ENCODE measurements around the gene ADD3.

DNA sequence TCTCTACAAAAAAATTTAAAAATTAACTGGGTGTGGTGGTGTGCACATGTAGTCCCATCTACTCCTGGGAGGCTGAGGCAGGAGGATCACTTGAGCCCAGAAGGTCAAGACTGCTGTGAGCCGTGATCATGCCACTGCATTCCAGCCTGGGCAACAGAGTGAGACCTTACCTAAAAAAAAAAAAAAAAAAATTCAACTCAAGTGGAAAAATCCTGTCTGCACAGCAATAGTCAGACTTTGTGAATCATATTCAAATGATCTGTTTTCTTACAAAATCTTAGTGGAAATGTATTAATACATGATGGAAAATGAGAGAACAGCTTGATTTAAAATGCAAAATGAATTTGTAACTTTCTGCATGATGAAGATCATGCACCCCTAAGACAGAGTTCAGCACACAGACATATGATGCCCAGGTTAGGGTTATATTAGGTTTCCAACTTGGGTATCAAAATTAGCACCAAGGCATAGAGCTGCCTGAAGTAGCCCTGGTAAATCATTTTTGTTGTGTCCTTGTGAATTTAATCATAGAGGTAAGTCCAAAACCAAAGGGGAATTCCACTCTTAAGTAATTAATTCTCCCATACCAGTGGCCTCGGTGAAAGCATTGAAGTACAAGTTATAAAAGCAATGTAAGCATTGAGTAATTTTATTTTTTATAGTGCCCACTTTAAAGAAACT is 93.8 kb downstream of the ADD3 start:
- TF ChIP-seq, protein P1, sequence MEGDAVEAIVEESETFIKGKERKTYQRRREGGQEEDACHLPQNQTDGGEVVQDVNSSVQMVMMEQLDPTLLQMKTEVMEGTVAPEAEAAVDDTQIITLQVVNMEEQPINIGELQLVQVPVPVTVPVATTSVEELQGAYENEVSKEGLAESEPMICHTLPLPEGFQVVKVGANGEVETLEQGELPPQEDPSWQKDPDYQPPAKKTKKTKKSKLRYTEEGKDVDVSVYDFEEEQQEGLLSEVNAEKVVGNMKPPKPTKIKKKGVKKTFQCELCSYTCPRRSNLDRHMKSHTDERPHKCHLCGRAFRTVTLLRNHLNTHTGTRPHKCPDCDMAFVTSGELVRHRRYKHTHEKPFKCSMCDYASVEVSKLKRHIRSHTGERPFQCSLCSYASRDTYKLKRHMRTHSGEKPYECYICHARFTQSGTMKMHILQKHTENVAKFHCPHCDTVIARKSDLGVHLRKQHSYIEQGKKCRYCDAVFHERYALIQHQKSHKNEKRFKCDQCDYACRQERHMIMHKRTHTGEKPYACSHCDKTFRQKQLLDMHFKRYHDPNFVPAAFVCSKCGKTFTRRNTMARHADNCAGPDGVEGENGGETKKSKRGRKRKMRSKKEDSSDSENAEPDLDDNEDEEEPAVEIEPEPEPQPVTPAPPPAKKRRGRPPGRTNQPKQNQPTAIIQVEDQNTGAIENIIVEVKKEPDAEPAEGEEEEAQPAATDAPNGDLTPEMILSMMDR (IDR thresholded peaks at IDR 0.05): no peak
- TF ChIP-seq POLR2AphosphoS5 (IDR thresholded peaks at IDR 0.05; ENCODE audit: low read depth, low read length): no peak
- no peak for TF ChIP-seq SIN3A (IDR thresholded peaks at IDR 0.05; ENCODE audit: borderline replicate concordance, insufficient read depth, low read depth, low read length)
- TF ChIP-seq, protein P2, sequence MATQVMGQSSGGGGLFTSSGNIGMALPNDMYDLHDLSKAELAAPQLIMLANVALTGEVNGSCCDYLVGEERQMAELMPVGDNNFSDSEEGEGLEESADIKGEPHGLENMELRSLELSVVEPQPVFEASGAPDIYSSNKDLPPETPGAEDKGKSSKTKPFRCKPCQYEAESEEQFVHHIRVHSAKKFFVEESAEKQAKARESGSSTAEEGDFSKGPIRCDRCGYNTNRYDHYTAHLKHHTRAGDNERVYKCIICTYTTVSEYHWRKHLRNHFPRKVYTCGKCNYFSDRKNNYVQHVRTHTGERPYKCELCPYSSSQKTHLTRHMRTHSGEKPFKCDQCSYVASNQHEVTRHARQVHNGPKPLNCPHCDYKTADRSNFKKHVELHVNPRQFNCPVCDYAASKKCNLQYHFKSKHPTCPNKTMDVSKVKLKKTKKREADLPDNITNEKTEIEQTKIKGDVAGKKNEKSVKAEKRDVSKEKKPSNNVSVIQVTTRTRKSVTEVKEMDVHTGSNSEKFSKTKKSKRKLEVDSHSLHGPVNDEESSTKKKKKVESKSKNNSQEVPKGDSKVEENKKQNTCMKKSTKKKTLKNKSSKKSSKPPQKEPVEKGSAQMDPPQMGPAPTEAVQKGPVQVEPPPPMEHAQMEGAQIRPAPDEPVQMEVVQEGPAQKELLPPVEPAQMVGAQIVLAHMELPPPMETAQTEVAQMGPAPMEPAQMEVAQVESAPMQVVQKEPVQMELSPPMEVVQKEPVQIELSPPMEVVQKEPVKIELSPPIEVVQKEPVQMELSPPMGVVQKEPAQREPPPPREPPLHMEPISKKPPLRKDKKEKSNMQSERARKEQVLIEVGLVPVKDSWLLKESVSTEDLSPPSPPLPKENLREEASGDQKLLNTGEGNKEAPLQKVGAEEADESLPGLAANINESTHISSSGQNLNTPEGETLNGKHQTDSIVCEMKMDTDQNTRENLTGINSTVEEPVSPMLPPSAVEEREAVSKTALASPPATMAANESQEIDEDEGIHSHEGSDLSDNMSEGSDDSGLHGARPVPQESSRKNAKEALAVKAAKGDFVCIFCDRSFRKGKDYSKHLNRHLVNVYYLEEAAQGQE (IDR thresholded peaks at IDR 0.05; ENCODE audit: insufficient read depth in 1 of 2, low read depth in 2 of 2, low read length in 1 of 2): no peak
- TF ChIP-seq TCF7L2 (IDR thresholded peaks at IDR 0.05; ENCODE audit: low read depth, low read length): no peak

All from Panc1 (cell line).